ENCODE results near the gene PIGBOS1. TPM values are rescaled to one million over a fixed set of nuclear protein-coding genes. Genes with fewer than 3 reads are reported as not detected.
A peak's percentile ranks its signal among the peaks of the same experiment; 100 is the strongest.

PIGBOS1 gene
- polyA plus RNA-seq, 6 donors from 2014 or later = 27.5 to 61.5 (median 39.0) TPM

- no peaks in the 10 kb centered on the region for H3K27me3 Mint-ChIP-seq
- H3K36me3 Mint-ChIP-seq = no peaks in the 10 kb centered on the region
- peak overlapping the region in 1 of 6 donors; percentile 84 for H3K27ac Mint-ChIP-seq
- H3K4me3 Mint-ChIP-seq = peak overlapping the region in 4 of 8 donors; percentile 30 to 50 (median 32)
- H3K4me1 Mint-ChIP-seq = peaks cover 41 to 65% (median 62%) of the 10 kb centered on the region in 3 donors
- peaks cover 0 to 4% (median 0%) of the 10 kb centered on the region in 7 donors for H3K9me3 Mint-ChIP-seq
- ATAC-seq (ENCODE audit: low read depth in 2 of 2) = no peak
- DNase-seq = no peak
These were observed 42.6 kb downstream of the PIGBOS1 start for GRCh38 chr15:55276324-55276723.

GRCh38 chr15:55270291-55270690 lies 48.6 kb downstream of the PIGBOS1 start:
- Mint-ChIP-seq H3K27ac (no peak overlapping the region), H3K27me3 (no peaks in the 10 kb centered on the region), H3K4me1 (peaks cover 34 to 49% (median 47%) of the 10 kb centered on the region in 3 donors), H3K4me3 (no peak overlapping the region), H3K9me3 (no peaks in the 10 kb centered on the region), H3K36me3 (peaks cover 0 to 4% of the 10 kb centered on the region in 2 donors)
- DNase-seq (no peak), ATAC-seq (ENCODE audit: low read depth in 2 of 2) (no peak)

GRCh38 chr15:55268176-55268695 lies 50.7 kb downstream of the PIGBOS1 start:
- no peak for ATAC-seq (ENCODE audit: low read depth in 2 of 2)
- peak overlapping the region; percentile 47 to 96 (median 92) for H3K27ac Mint-ChIP-seq
- H3K36me3 Mint-ChIP-seq = peaks cover 0 to 6% of the 10 kb centered on the region in 2 donors
- no peaks in the 10 kb centered on the region for H3K27me3 Mint-ChIP-seq
- H3K4me1 Mint-ChIP-seq = peaks cover 28 to 44% (median 40%) of the 10 kb centered on the region in 3 donors
- no peaks in the 10 kb centered on the region for H3K9me3 Mint-ChIP-seq
- H3K4me3 Mint-ChIP-seq = peak overlapping the region in 6 of 8 donors; percentile 5 to 88 (median 82)
- DNase-seq = no peak

- Mint-ChIP-seq H3K27ac (peak overlapping the region; percentile 91 to 96 (median 92)), H3K27me3 (no peaks in the 10 kb centered on the region), H3K36me3 (peaks cover 0 to 11% of the 10 kb centered on the region in 2 donors), H3K9me3 (no peaks in the 10 kb centered on the region), H3K4me1 (peaks cover 25 to 38% (median 38%) of the 10 kb centered on the region in 3 donors), H3K4me3 (peak overlapping the region; percentile 5 to 88 (median 80))
- ATAC-seq (ENCODE audit: low read depth in 2 of 2) (peak; percentile 99), DNase-seq (peak; percentile 77)
These were observed 51.3 kb downstream of the PIGBOS1 start for GRCh38 chr15:55267401-55268175.

Other genes with a start within 250 kb of the PIGBOS1 start
- 100 to 1,000 TPM in 4 of 6 donors, 10 to 100 TPM in 2; 82.3 to 114 (median 105) TPM for gene RSL24D1, start 122.2 kb downstream of the PIGBOS1 start, polyA plus RNA-seq (ENCODE audit: low read depth in 6 of 6)
- gene RAB27A, start 29.3 kb downstream of the PIGBOS1 start, polyA plus RNA-seq (ENCODE audit: low read depth in 6 of 6) = 10 to 100 TPM; 23.5 to 32.7 (median 29.7) TPM
- 10 to 100 TPM; 17.0 to 27.2 (median 24.1) TPM for gene PIGB, start 99 bp upstream of the PIGBOS1 start, polyA plus RNA-seq (ENCODE audit: low read depth in 6 of 6)
- 10 to 100 TPM; 21.1 to 44.1 (median 29.9) TPM for gene CCPG1, start 89.2 kb upstream of the PIGBOS1 start, polyA plus RNA-seq (ENCODE audit: low read depth in 6 of 6)
- 1 to 10 TPM; 1.8 to 4.6 (median 2.6) TPM for gene PIERCE2, start 89.4 kb upstream of the PIGBOS1 start, polyA plus RNA-seq (ENCODE audit: low read depth in 6 of 6)
- gene DNAAF4, start 189.1 kb upstream of the PIGBOS1 start, polyA plus RNA-seq (ENCODE audit: low read depth in 6 of 6) = 1 to 10 TPM in 1 of 6 donors, under 1 TPM in 1, not detected in 4; 0.19 to 1.2 TPM